Muscle layer of duodenum (tissue), 2 donors: ENCODE data around the gene IP6K3.

Source experiments
- H3K27ac ChIP-seq: one replicate; pipeline ENCODE4 v1.7.0; 2013; ENCODE audit warnings: mild to moderate bottlenecking, low read length
- H3K27me3 ChIP-seq: one replicate; pipeline ENCODE4 v1.7.0; 2013; ENCODE audit warnings: low read depth, mild to moderate bottlenecking, control low read depth, low read length
- H3K36me3 ChIP-seq, 2 donors: one replicate each; pipeline ENCODE4 v1.7.0; 2013; ENCODE audit warnings: low read length in 2 of 2, control low read depth in 1 of 2, mild to moderate bottlenecking in 1 of 2; ENCODE audit not compliant: insufficient read depth in 2 of 2, control insufficient read depth in 1 of 2
- H3K4me1 ChIP-seq, 2 donors: one replicate each; pipeline ENCODE4 v1.7.0; 2013; ENCODE audit warnings: low read length in 2 of 2, mild to moderate bottlenecking in 2 of 2, control low read depth in 1 of 2, moderate library complexity in 1 of 2; ENCODE audit not compliant: insufficient read depth in 2 of 2, control insufficient read depth in 1 of 2
- H3K4me3 ChIP-seq, 2 donors: one replicate each; pipeline ENCODE4 v1.7.0; 2013; ENCODE audit warnings: low read length in 2 of 2, low read depth in 1 of 2, mild to moderate bottlenecking in 1 of 2
- H3K9me3 ChIP-seq, 2 donors: one replicate each; pipeline ENCODE4 v1.7.0; 2013; ENCODE audit warnings: low read length in 2 of 2, control low read depth in 1 of 2, mild to moderate bottlenecking in 1 of 2; ENCODE audit not compliant: control insufficient read depth in 1 of 2
- donor health status: healthy.

IP6K3 gene

GRCh38 chr6:33745548-33745947, 1.2 kb downstream of the IP6K3 start:
- H3K9me3 ChIP-seq = no peaks in the 10 kb centered on the region
- no peaks in the 10 kb centered on the region for H3K27me3 ChIP-seq
- H3K27ac ChIP-seq = peak overlapping the region; percentile 88
- no peaks in the 10 kb centered on the region for H3K36me3 ChIP-seq
- peaks cover 8 to 22% of the 10 kb centered on the region in 2 donors for H3K4me1 ChIP-seq
- peak overlapping the region in 1 of 2 donors; percentile 23 for H3K4me3 ChIP-seq

GRCh38 chr6:33744895-33745546, 1.7 kb downstream of the IP6K3 start:
- Histone ChIP-seq H3K27ac (peak overlapping the region; percentile 88), H3K4me1 (peaks cover 8 to 22% of the 10 kb centered on the region in 2 donors), H3K9me3 (no peaks in the 10 kb centered on the region), H3K27me3 (no peaks in the 10 kb centered on the region), H3K36me3 (no peaks in the 10 kb centered on the region), H3K4me3 (no peak overlapping the region)

- Histone ChIP-seq H3K36me3 (no peaks in the 10 kb centered on the region), H3K27me3 (no peaks in the 10 kb centered on the region), H3K27ac (no peak overlapping the region), H3K4me1 (peaks cover 8 to 22% of the 10 kb centered on the region in 2 donors), H3K9me3 (no peaks in the 10 kb centered on the region), H3K4me3 (no peak overlapping the region)
Observed at GRCh38 chr6:33744001-33744848, 2.5 kb downstream of the IP6K3 start.

- H3K4me3 ChIP-seq = no peak overlapping the region
- no peak overlapping the region for H3K27ac ChIP-seq
Observed at GRCh38 chr6:33742837-33743236, 3.9 kb downstream of the IP6K3 start.

GRCh38 chr6:33742092-33742491, 4.6 kb downstream of the IP6K3 start:
- peaks cover 8 to 19% of the 10 kb centered on the region in 2 donors for H3K4me1 ChIP-seq
- no peaks in the 10 kb centered on the region for H3K27me3 ChIP-seq
- H3K4me3 ChIP-seq = no peak overlapping the region
- no peak overlapping the region for H3K27ac ChIP-seq
- no peaks in the 10 kb centered on the region for H3K36me3 ChIP-seq
- H3K9me3 ChIP-seq = no peaks in the 10 kb centered on the region

More at GRCh38 chr6:33742837-33743236, 3.9 kb downstream of the IP6K3 start:
- no peaks in the 10 kb centered on the region for H3K9me3 ChIP-seq
- no peaks in the 10 kb centered on the region for H3K27me3 ChIP-seq
- H3K4me1 ChIP-seq = peaks cover 8 to 19% of the 10 kb centered on the region in 2 donors
- no peaks in the 10 kb centered on the region for H3K36me3 ChIP-seq

GRCh38 chr6:33740794-33741193, 5.9 kb downstream of the IP6K3 start:
- Histone ChIP-seq H3K27ac (no peak overlapping the region), H3K4me3 (no peak overlapping the region), H3K9me3 (no peaks in the 10 kb centered on the region), H3K36me3 (no peaks in the 10 kb centered on the region), H3K27me3 (no peaks in the 10 kb centered on the region), H3K4me1 (peaks cover 8 to 19% of the 10 kb centered on the region in 2 donors)

GRCh38 chr6:33740204-33740608, 6.5 kb downstream of the IP6K3 start:
- Histone ChIP-seq H3K4me3 (no peak overlapping the region), H3K9me3 (no peaks in the 10 kb centered on the region), H3K27ac (no peak overlapping the region), H3K27me3 (no peaks in the 10 kb centered on the region), H3K4me1 (peaks cover 6 to 18% of the 10 kb centered on the region in 2 donors), H3K36me3 (no peaks in the 10 kb centered on the region)

GRCh38 chr6:33739571-33739970, 7.1 kb downstream of the IP6K3 start:
- Histone ChIP-seq H3K27ac (no peak overlapping the region), H3K4me1 (peaks cover 5 to 14% of the 10 kb centered on the region in 2 donors), H3K36me3 (no peaks in the 10 kb centered on the region), H3K4me3 (no peak overlapping the region), H3K27me3 (no peaks in the 10 kb centered on the region), H3K9me3 (no peaks in the 10 kb centered on the region)

GRCh38 chr6:33738879-33739278, 7.8 kb downstream of the IP6K3 start:
- Histone ChIP-seq H3K36me3 (no peaks in the 10 kb centered on the region), H3K9me3 (no peaks in the 10 kb centered on the region), H3K4me3 (no peak overlapping the region), H3K27ac (no peak overlapping the region), H3K4me1 (peaks cover 0 to 7% of the 10 kb centered on the region in 2 donors), H3K27me3 (no peaks in the 10 kb centered on the region)

GRCh38 chr6:33738153-33738552, 8.6 kb downstream of the IP6K3 start:
- H3K27ac ChIP-seq = no peak overlapping the region
- H3K27me3 ChIP-seq = no peaks in the 10 kb centered on the region
- H3K9me3 ChIP-seq = no peaks in the 10 kb centered on the region
- H3K4me3 ChIP-seq = no peak overlapping the region
- H3K36me3 ChIP-seq = no peaks in the 10 kb centered on the region
- peaks cover 0 to under 1% of the 10 kb centered on the region in 2 donors for H3K4me1 ChIP-seq

GRCh38 chr6:33737267-33738026, 9.3 kb downstream of the IP6K3 start:
- Histone ChIP-seq H3K27me3 (no peaks in the 10 kb centered on the region), H3K4me3 (no peak overlapping the region), H3K4me1 (no peaks in the 10 kb centered on the region), H3K36me3 (no peaks in the 10 kb centered on the region), H3K27ac (no peak overlapping the region), H3K9me3 (no peaks in the 10 kb centered on the region)
